ENCODE measurements around the gene LRP1B. TPM values are rescaled to one million over a fixed set of nuclear protein-coding genes. Genes with fewer than 3 reads are reported as not detected.

The LRP1B gene
- total RNA-seq, 1 donor from 2014 or later, result 0.12 TPM

DNA sequence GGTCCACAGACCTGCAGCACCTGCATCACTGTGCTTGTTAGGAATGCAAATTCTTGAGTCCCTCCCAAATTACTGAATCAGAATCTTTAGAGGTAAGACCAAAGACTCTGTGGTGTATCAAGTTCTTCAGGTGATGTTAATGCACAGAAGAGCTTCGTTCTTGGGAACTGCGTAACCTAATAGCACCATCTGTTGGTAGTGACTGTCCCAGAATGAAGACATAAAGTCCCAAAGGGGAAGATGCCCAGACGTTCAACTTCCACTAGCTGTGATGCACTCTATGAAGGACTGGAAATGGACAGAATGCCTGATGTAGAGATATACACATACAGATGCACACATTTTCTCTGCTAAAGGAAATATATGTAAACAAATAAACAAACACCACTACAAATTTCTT is 576.0 kb downstream of the LRP1B start:
- peak; percentile 23 for DNase-seq (ENCODE audit: low read depth)
- H3K4me3 ChIP-seq (ENCODE audit: low read depth, low read length), result no peak overlapping the region
- TF ChIP-seq, protein P1, sequence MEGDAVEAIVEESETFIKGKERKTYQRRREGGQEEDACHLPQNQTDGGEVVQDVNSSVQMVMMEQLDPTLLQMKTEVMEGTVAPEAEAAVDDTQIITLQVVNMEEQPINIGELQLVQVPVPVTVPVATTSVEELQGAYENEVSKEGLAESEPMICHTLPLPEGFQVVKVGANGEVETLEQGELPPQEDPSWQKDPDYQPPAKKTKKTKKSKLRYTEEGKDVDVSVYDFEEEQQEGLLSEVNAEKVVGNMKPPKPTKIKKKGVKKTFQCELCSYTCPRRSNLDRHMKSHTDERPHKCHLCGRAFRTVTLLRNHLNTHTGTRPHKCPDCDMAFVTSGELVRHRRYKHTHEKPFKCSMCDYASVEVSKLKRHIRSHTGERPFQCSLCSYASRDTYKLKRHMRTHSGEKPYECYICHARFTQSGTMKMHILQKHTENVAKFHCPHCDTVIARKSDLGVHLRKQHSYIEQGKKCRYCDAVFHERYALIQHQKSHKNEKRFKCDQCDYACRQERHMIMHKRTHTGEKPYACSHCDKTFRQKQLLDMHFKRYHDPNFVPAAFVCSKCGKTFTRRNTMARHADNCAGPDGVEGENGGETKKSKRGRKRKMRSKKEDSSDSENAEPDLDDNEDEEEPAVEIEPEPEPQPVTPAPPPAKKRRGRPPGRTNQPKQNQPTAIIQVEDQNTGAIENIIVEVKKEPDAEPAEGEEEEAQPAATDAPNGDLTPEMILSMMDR (conservative IDR thresholded peaks at IDR 0.05; ENCODE audit: low read depth, low read length), result peak; percentile 76

DNA sequence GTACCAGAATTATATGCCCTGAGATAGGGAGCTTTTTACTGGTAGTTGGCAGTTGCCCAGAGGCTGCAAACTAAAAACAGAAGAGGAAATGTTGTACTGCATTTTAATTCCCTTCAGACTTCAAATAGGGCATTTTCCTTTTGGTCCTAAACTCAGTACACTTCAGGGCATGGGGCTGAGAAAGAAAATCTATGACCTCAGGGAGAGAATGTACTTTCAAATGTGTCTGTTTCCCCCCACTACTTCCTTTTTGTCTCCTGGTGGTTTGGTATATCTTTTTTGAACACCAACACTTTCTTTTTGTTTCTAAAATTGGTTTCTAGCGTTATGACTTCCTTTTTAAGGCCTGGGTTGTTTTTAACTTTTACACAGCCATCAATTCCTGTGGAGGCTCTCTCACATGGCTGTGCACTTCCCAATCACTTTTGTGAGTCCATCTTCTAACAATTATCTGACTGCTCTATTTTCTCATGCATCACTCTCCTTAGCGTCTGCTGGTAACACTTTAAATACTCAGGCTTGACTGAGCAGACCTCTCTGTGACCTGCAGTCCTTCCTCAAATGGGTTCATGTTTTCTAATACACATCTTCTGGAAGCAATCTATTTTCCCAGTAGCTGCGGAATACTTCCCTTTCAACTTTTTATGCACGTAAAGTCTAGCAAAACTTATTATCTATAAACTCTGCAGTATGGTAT is 596.0 kb downstream of the LRP1B start:
- H3K4me3 ChIP-seq (ENCODE audit: low read depth, low read length), result no peak overlapping the region
- no peak for DNase-seq (ENCODE audit: low read depth)
- TF ChIP-seq, protein P1 (conservative IDR thresholded peaks at IDR 0.05; ENCODE audit: low read depth, low read length), result no peak

DNA sequence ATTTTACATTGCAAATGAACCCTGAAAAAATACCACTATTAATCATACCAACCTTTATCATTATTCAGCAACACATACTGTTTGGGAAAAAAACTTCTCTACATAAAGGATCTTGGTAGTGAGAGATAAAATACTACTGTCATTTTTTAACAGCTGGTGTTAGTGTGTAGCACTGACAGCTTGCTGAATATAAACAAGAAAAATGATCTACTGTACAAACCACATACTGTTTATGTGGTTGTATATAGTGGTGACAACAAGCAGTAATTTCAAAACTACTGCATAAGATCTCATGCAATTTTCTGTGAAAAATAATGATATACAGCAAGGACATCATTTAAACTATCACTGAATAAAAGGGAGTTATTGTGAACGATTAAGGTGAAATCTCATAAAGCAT is 601.2 kb downstream of the LRP1B start:
- H3K4me3 ChIP-seq (ENCODE audit: low read depth, low read length), result no peak overlapping the region
- TF ChIP-seq, protein P1 (conservative IDR thresholded peaks at IDR 0.05; ENCODE audit: low read depth, low read length), result no peak
- no peak for DNase-seq (ENCODE audit: low read depth)

DNA sequence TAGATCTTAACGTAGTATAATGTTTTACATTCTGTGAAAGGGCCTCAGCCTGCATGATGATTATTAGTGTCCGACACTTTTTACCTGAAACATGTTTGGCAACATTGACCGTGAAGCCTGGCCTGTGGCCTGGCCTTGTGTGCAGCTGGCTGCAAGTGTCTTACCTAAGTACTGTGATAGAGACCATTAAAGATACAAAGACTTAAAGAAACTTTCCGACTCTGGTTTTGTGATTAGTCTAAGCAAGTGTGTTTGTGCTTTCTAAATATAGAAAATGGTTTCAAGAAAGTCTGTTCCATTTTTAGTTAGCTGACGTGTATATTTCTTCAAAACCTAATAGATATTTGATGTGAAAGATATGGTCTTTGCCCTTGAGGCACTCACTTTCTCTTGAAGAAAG is 601.8 kb downstream of the LRP1B start:
- TF ChIP-seq, protein P1 (conservative IDR thresholded peaks at IDR 0.05; ENCODE audit: low read depth, low read length), result no peak
- no peak overlapping the region for H3K4me3 ChIP-seq (ENCODE audit: low read depth, low read length)
- no peak for DNase-seq (ENCODE audit: low read depth)

DNA sequence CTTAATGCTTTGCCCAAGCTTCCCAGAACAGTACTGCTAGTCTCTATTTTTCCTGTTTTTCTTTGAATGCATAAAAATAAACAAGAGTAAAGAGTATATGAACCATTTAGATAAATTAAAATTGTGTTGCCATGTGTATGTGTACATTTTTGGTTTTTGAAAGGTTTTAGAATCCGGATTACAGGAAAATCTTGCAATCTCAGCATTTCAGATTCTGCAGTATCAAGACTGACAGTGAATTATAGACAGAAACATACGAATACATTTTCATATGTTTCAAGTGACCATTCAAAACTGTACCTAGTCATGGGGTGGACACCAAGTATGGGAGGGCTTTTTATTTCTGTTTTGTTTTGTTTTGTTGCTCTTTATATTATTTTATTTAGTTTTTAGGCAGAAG is 604.1 kb downstream of the LRP1B start:
- no peak for DNase-seq (ENCODE audit: low read depth)
- H3K4me3 ChIP-seq (ENCODE audit: low read depth, low read length), result no peak overlapping the region
- TF ChIP-seq, protein P1 (conservative IDR thresholded peaks at IDR 0.05; ENCODE audit: low read depth, low read length), result no peak

DNA sequence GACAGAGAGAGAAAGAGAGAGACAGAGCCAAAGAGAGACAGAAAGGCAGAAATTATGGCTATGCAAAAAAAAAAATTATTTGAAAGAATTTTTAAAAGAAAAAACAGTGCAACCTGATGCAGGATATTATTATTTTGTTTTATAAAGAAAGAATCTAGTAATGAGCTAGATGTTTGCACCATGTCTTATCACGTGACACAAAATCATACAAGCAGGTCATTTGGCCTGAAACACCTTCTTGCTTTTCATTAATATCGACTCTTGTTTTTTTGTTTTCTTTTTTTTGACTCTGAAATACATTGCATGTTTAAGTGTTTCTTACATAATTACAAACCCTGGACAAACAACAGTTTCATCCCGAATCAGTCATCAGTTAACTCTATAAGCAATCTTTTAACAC is 606.0 kb downstream of the LRP1B start:
- no peak overlapping the region for H3K4me3 ChIP-seq (ENCODE audit: low read depth, low read length)
- no peak for DNase-seq (ENCODE audit: low read depth)
- TF ChIP-seq, protein P1 (conservative IDR thresholded peaks at IDR 0.05; ENCODE audit: low read depth, low read length), result no peak

DNA sequence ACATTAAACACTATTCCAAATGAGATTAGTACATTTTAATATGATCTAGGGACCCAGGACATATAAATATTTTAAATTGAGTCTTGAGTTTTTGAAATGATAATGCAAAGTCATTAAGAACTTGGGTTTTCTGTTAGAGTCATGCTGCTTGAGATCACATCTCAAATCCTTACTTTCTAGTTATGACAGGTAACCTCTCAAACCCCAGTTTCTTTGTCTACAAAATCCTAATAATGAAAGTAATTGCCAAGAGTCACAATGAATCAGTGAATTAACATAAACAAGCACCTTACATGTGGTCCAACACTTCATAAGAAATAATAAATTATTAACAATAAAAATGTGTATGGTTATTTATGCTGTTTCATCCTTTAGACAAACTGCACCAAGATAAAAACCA is 607.6 kb downstream of the LRP1B start:
- no peak for DNase-seq (ENCODE audit: low read depth)
- no peak overlapping the region for H3K4me3 ChIP-seq (ENCODE audit: low read depth, low read length)
- TF ChIP-seq, protein P1 (conservative IDR thresholded peaks at IDR 0.05; ENCODE audit: low read depth, low read length), result no peak

Measured in epithelial cell of proximal tubule (primary cell).